Calu3 (cell line): Measurements from ENCODE around the gene TSC2. TPM values are rescaled to one million over a fixed set of nuclear protein-coding genes. Genes with fewer than 3 reads are reported as not detected.
A peak's percentile ranks its signal among the peaks of the same experiment; 100 is the strongest.

Source experiments
- BruUV-seq: library from RNA; stranded (reverse); fragments of 400-500 nt; replicated peaks from 2 replicates; lab custom pipeline; 2021; lab: Mats Ljungman, UMichigan
- CTCF ChIA-PET: fragments of 300-600 bp; sonication (Branson Sonifier 250); formaldehyde crosslinking; loops from one replicate; lab custom pipeline; 2022; ENCODE audit warnings: antibody characterized with exemption; lab: Charles Lee
- DNase-seq: peaks from one replicate; pipeline ENCODE4 v3.0.0; 2022
- H3K27ac Mint-ChIP-seq: one replicate; pipeline ENCODE4 v1.8.0; 2022; ENCODE audit warnings: mixed read lengths; ENCODE audit not compliant: unreplicated experiment
- H3K27me3 Mint-ChIP-seq: one replicate; pipeline ENCODE4 v1.8.0; 2022; ENCODE audit warnings: mixed read lengths; ENCODE audit not compliant: unreplicated experiment
- H3K36me3 Mint-ChIP-seq: one replicate; pipeline ENCODE4 v1.8.0; 2022; ENCODE audit warnings: mild to moderate bottlenecking, moderate library complexity, mixed read lengths; ENCODE audit not compliant: insufficient read depth, unreplicated experiment
- H3K4me1 Mint-ChIP-seq: one replicate; pipeline ENCODE4 v1.8.0; 2022; ENCODE audit warnings: mild to moderate bottlenecking, low read depth, mixed read lengths; ENCODE audit not compliant: unreplicated experiment
- H3K4me3 Mint-ChIP-seq: one replicate; pipeline ENCODE4 v1.8.0; 2022; ENCODE audit warnings: mild to moderate bottlenecking, low read depth, moderate library complexity, mixed read lengths; ENCODE audit not compliant: unreplicated experiment
- H3K9me3 Mint-ChIP-seq: one replicate; pipeline ENCODE4 v1.8.0; 2022; ENCODE audit warnings: low read depth, mixed read lengths; ENCODE audit not compliant: unreplicated experiment
- intact Hi-C: fragments of 100-400 bp; cut with micrococcal nuclease; formaldehyde crosslinking; loops from one replicate; pipeline ENCODE4 v1.10.0; 2022; ENCODE audit not compliant: unreplicated experiment
- total RNA-seq: library from RNA; stranded (reverse); gene quantifications from 2 replicates; pipeline ENCODE4 v1.2.3, GENCODE V29; 2022
- TF ChIP-seq, protein P1 (sequence below): fragments of 200-600 bp; IDR thresholded peaks from one replicate; pipeline ENCODE4 v1.8.0; 2022; ENCODE audit warnings: antibody characterized with exemption; ENCODE audit not compliant: unreplicated experiment

TSC2 gene
- total RNA-seq, 1 experiment from 2014 or later, result 170 TPM

DNA sequence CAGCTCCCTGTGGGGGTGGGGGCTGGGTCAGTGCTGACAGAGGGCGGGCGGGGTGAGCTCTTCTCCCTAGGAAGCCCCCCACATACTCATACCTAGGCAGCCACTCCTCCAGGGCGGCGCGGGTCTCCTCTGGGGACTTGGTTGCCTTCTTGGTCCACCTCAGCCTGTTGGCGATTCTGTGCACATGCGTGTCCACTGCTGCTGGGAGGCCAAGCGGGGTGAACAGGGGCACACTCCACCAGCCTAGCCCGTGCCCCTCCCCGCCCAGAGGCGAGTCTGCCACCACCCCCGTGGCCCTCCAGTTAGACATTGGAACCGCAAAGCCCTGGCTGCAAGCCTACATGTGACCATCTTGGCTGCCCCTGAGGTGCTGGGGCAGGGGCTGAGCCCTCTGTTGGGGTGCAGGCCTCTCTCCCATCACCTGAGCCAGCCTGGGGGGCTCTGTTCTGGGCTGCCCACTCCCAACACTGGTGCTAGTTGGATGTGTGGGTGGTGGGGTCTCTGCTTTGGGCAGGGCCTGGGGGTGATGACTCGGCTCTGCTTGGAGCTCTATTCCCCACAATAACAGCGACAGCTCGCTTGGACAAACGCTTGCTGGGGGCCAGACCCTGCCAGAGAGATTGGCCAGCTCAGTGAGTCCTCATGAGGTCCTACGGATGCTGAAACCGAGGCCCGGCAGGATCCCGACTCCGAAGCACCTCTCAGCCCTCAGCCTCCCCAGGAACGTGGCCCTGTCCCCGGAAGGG lies 7.6 kb upstream of the TSC2 start:
- CTCF ChIA-PET, result interaction anchor here (0.6 to 1.6 kb wide), 5 partner anchors 10 to 338 kb away, joined by 3 to 7 read pairs (median 6); no protein-coding TSS in a partner anchor
- intact Hi-C loops, result no loop called here
- DNase-seq, result no peak
- Mint-ChIP-seq H3K36me3 (peaks cover 40% of the 10 kb centered on the region), H3K27me3 (no peaks in the 10 kb centered on the region), H3K4me3 (no peak overlapping the region), H3K9me3 (no peaks in the 10 kb centered on the region), H3K27ac (no peak overlapping the region), H3K4me1 (peaks cover 23% of the 10 kb centered on the region)
- TF ChIP-seq, protein P1, sequence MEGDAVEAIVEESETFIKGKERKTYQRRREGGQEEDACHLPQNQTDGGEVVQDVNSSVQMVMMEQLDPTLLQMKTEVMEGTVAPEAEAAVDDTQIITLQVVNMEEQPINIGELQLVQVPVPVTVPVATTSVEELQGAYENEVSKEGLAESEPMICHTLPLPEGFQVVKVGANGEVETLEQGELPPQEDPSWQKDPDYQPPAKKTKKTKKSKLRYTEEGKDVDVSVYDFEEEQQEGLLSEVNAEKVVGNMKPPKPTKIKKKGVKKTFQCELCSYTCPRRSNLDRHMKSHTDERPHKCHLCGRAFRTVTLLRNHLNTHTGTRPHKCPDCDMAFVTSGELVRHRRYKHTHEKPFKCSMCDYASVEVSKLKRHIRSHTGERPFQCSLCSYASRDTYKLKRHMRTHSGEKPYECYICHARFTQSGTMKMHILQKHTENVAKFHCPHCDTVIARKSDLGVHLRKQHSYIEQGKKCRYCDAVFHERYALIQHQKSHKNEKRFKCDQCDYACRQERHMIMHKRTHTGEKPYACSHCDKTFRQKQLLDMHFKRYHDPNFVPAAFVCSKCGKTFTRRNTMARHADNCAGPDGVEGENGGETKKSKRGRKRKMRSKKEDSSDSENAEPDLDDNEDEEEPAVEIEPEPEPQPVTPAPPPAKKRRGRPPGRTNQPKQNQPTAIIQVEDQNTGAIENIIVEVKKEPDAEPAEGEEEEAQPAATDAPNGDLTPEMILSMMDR, result no peak
- BruUV-seq, result no TSS peak

- BruUV-seq, result no TSS peak
- Mint-ChIP-seq H3K4me3 (no peak overlapping the region), H3K27ac (peak overlapping the region; percentile 67), H3K9me3 (no peaks in the 10 kb centered on the region), H3K27me3 (no peaks in the 10 kb centered on the region), H3K4me1 (peaks cover 23% of the 10 kb centered on the region), H3K36me3 (peaks cover 40% of the 10 kb centered on the region)
- DNase-seq, result peak; percentile 84
- TF ChIP-seq, protein P1, result no peak
- intact Hi-C loops, result no loop called here
- CTCF ChIA-PET, result interaction anchor here (0.6 to 1.6 kb wide), 9 partner anchors 10 to 165 kb away, joined by 3 to 7 read pairs (median 4); partner anchors contain the start of gene MLST8
Measured at GRCh38 chr16:2040787-2041522, 6.8 kb upstream of the TSC2 start.

DNA sequence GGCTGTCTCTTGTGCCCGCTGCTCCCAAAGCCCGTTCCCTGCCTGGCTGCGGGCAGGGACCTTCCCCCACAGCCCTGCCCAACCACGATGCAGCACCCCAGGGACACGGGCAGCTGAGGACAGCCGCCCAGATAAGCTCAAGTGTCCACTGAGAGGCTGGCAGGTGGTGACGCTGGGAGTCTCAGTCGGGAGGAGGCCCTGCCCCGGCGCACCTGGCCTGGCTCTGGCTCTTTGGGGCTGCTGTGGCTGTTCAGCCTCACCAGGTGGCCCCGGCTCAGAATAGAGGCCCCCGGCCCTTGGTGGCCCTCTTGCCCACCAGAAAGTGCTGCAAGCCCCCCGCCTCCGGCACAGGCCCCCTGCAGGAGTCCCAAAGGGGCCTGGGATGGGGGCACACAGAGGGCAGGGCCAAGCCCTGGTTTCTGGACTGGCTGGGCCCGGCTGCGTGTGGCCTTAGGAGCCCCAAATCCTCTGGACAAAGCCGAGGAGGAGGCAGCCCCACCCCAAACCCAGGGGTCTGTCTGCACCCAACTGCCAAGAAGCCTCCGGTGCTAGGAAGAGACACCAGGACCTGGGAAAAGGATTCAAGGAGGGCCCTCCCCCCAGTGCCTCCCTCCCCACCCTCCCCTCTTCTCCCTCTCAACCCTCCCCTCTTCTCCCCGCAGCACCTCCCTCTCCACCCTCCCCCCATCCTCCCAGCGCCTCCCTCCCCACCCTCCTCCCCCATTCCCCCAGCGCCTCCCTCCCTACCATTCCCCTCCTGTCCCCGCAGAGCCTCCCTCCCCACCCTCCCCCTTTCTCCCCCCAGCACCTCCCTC lies 5.4 kb upstream of the TSC2 start:
- peaks cover 35% of the 10 kb centered on the region for H3K4me1 Mint-ChIP-seq

More for the DNA sequence above, 5.4 kb upstream of the TSC2 start:
- CTCF ChIA-PET, result interaction anchor here (0.6 kb wide), 1 partner anchor 155 kb away, joined by 3 read pairs; no protein-coding TSS in a partner anchor
- intact Hi-C loops, result no loop called here
- H3K27me3 Mint-ChIP-seq, result no peaks in the 10 kb centered on the region
- peaks cover 38% of the 10 kb centered on the region for H3K36me3 Mint-ChIP-seq
- H3K9me3 Mint-ChIP-seq, result no peaks in the 10 kb centered on the region
- no TSS peak for BruUV-seq
- TF ChIP-seq, protein P1, result no peak
- DNase-seq, result no peak
- no peak overlapping the region for H3K4me3 Mint-ChIP-seq
- no peak overlapping the region for H3K27ac Mint-ChIP-seq
